Activated CD8-positive, alpha-beta memory T cell treated with anti-CD3 and anti-CD28 coated beads, Interleukin-2, amount 10 ng/mL, durations not matched to agents 7 days and 5 days (primary cell): Measurements from ENCODE around the gene ZNF846. TPM values are rescaled to one million over a fixed set of nuclear protein-coding genes. Genes with fewer than 3 reads are reported as not detected.

Experiments used
- ATAC-seq: fragments of 150-1000 bp; cut with Tn5 transposase; one replicate; pipeline ENCODE4 v1.10.0; 2021; ENCODE audit warnings: moderate library complexity
- CTCF ChIA-PET: fragments of 350-600 bp; sonication (Branson Sonifier 250); formaldehyde crosslinking; loops from one replicate; lab custom pipeline; 2021; ENCODE audit warnings: antibody characterized with exemption; lab: Charles Lee
- DNase-seq: peaks from one replicate; pipeline ENCODE4 v3.0.0-alpha.2; 2020
- H3K27ac Mint-ChIP-seq: one replicate; pipeline ENCODE4 v1.8.0; 2021; ENCODE audit warnings: mild to moderate bottlenecking, mixed read lengths
- H3K27me3 Mint-ChIP-seq: one replicate; pipeline ENCODE4 v1.8.0; 2021; ENCODE audit warnings: mixed read lengths
- H3K36me3 Mint-ChIP-seq: one replicate; pipeline ENCODE4 v1.8.0; 2021; ENCODE audit warnings: mild to moderate bottlenecking, mixed read lengths
- H3K4me1 Mint-ChIP-seq: one replicate; pipeline ENCODE4 v1.8.0; 2021; ENCODE audit warnings: mixed read lengths
- H3K4me3 Mint-ChIP-seq: one replicate; pipeline ENCODE4 v1.8.0; 2021; ENCODE audit warnings: mild to moderate bottlenecking, moderate library complexity, mixed read lengths
- H3K9me3 Mint-ChIP-seq: one replicate; pipeline ENCODE4 v1.8.0; 2022; ENCODE audit warnings: low read depth, mixed read lengths
- total RNA-seq, 2 experiments: library from RNA; stranded (reverse); gene quantifications; one replicate each; pipeline ENCODE4 v1.2.3, GENCODE V29; 2021

ZNF846 gene
- total RNA-seq: 1 to 10 TPM; 6.0 to 9.6 TPM

DNA sequence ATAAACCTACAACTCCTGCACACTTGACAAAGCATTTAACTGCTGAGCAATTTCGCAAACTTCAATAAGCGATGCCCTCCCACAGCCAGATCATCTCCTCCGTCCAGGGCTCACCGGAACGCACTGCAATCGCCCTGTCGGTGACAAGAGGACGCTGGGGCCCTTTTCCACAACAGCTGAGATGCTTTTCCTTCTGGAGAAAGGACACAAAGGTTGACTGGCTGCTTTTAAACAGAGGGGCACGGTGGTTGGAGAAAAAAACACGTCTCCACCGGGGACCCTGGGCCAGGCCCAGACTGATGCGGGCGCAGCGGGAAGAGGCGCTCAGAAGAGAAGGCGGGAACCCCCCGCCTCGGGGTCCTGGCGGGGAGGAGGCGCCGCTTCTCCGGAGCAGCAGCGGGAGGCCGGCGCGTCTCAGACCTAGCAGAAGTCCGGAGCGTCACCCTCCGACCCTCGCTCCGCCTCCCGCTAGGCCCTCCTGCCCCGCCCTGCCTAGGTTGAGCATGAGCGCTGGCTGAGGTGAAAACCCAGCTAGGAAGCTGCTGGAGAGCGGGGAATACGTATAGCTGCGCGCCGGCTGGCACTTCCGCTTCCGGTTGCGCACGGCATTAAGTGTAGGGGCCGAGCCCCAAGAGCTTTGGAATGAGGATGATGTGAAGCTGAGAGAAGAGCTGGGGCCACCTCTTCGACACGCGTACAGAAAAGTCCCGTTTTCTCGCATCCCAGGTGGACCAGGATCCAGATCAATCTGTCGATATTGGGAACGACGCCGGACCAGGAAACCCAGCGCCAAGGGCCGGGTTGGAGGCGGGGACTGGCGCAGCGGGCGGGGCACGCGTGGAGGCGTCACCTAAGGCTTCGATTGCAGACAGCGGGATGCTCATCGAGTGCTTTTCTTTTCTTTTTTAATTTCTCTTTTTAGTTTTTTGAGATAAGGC lies at the start of gene ZNF846:
Gene ZNF846, minus strand, starts transcription at position 564 of the 938 bp plus-strand sequence. CDS start 3,788 bp downstream, outside the sequence.
- CTCF ChIA-PET: interaction anchor here (0.6 to 2.1 kb wide), 10 partner anchors 15 to 563 kb away, joined by 3 to 9 read pairs (median 4); partner anchors contain the start of genes PIN1, ZNF121, ZNF266 and ZNF561
- H3K9me3 Mint-ChIP-seq: peaks cover 9% of the 10 kb centered on the region
- peaks cover 29% of the 10 kb centered on the region for H3K36me3 Mint-ChIP-seq
- peak; percentile 96 for ATAC-seq
- H3K4me3 Mint-ChIP-seq: peak within 1 kb of the TSS; percentile 91
- peaks cover 8% of the 10 kb centered on the region for H3K4me1 Mint-ChIP-seq
- DNase-seq: peak; percentile 96
- peak within 1 kb of the TSS; percentile 98 for H3K27ac Mint-ChIP-seq
- H3K27me3 Mint-ChIP-seq: no peaks in the 10 kb centered on the region

DNA sequence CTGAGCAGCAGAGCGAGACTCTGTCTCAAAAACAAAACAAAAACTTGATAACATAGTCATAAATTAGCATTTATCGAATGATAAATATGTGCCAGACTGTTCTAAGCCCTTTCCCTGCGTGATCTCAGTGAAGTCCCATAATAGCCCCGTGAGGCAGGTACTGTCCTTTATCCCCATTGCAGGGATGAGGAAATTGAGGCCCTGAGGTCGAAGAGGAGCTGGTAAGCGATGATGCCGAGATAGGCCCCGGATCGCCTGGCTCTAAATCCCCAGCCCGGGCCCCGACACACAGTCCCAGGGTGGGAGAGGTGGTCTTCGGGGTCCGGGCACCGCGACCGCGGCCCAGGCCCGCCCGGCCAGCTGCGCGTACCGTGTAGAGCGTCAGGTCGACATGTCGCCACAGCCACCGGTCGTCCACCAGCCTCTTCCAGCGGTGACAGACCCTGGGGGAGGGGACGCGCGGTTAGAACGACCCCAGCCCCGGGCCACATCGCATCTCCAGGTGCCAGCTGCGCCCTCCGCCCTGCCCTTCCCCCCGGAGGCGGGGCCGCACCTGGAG lies 49.7 kb upstream of the ZNF846 start:
- peaks cover 30% of the 10 kb centered on the region for H3K4me1 Mint-ChIP-seq
- H3K36me3 Mint-ChIP-seq: peaks cover 33% of the 10 kb centered on the region
- H3K9me3 Mint-ChIP-seq: peaks cover 9% of the 10 kb centered on the region
- ATAC-seq (no peak), DNase-seq (no peak)
- peak overlapping the region; percentile 92 for H3K27ac Mint-ChIP-seq
- CTCF ChIA-PET: interaction anchor here (0.6 to 2.0 kb wide), 7 partner anchors 8 to 613 kb away, joined by 3 to 9 read pairs (median 3); partner anchors contain the start of gene PIN1
- H3K27me3 Mint-ChIP-seq: no peaks in the 10 kb centered on the region
- H3K4me3 Mint-ChIP-seq: peak overlapping the region; percentile 86

DNA sequence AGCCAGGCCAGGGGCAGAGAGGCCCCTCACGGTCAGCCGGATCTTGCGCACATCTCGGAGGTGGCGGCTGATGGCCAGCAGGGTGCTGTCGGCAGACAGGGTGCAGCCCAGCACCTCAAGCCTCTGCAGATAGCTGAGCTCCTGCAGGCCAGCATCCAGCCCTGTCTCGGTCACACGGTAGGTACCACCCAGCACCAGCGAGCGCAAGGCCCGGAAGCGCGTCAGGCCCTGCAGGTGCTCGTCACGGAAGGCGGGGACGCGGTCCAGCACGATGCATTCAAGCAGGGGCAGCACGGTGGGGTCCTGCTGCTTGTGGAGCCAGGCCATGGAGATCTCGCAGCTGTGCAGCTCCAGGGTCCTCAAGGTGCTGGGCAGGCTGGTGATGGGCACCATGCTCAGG lies 42.6 kb upstream of the ZNF846 start:
- no peak for ATAC-seq
- Mint-ChIP-seq H3K27ac (no peak overlapping the region), H3K36me3 (peaks cover 42% of the 10 kb centered on the region)

DNA sequence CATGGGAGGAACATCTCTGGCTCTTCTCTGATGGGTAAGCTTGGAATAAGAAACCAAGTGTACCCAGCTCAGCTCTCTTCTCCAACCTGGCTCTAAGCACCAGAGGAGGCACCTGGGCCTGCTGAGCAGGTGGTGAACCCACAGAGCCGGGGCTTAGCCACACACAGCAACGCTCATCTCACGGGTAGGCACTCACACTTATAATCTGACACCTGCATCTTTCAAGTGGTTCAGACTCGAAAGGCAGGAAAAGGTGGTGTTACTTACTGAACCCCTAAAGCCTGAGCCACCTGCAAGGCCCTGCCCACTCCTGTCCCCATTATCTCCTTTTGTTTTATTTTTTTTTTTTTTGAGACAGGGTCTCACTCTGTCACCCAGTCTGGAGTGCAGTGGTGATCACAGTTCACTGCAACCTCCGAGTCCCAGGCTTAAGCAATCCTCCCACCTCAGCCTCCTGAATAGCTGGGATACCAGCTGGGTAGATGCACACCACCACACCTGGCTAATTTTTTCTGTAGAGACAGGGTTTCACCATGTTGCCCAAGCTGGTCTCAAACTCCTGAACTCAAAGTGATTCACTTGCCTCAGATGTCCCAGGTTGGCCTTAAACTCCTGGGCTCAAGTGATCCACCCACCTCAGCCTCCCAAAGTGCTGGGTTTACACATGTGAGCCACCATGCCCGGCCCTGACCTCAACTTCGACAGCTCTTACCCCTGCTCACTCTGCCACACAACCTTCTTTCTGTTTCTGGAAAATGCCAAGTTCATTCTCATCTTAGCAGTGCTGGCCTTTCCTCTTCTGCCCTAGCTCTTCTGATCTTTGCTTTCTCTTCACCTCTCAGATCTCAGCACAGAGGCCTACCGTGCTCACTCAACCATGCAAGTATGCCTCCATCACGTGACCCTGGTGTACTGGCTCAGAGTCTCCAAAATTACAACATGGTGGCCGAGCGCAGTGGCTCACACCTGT lies 40.6 kb upstream of the ZNF846 start:
- peaks cover 31% of the 10 kb centered on the region for H3K36me3 Mint-ChIP-seq
- CTCF ChIA-PET: no interaction called here
- peaks cover 6% of the 10 kb centered on the region for H3K4me1 Mint-ChIP-seq
- peak overlapping the region; percentile 18 for H3K27ac Mint-ChIP-seq
- peaks cover 2% of the 10 kb centered on the region for H3K9me3 Mint-ChIP-seq
- DNase-seq: no peak
- no peak for ATAC-seq
- H3K27me3 Mint-ChIP-seq: no peaks in the 10 kb centered on the region
- H3K4me3 Mint-ChIP-seq: no peak overlapping the region

More for the DNA sequence above, 42.6 kb upstream of the ZNF846 start:
- no peaks in the 10 kb centered on the region for H3K27me3 Mint-ChIP-seq
- H3K9me3 Mint-ChIP-seq: peaks cover 6% of the 10 kb centered on the region
- no peak overlapping the region for H3K4me3 Mint-ChIP-seq
- CTCF ChIA-PET: interaction anchor here (1.0 kb wide), 1 partner anchor 15 kb away, joined by 3 read pairs; no protein-coding TSS in a partner anchor
- no peak for DNase-seq
- peaks cover 6% of the 10 kb centered on the region for H3K4me1 Mint-ChIP-seq

DNA sequence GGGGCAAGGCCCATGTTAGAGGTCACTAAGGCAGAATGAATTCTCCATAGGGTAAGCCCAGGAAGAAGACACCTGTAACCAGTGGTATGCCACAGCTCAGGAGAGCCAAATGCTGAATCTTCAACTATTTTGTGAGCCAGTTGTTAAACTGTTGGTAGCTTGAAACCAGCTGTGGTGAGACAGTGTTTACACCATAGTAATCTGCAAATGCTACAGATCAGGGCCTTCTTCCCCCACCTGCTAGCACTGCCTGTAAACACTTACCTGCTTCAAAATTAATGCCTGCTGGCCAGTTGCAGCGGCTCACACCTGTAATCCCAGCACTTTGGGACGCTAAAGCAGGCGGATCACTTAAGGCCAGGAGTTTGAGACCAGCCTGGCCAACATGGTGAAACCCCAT lies 38.3 kb upstream of the ZNF846 start:
- CTCF ChIA-PET: interaction anchor here (1.2 kb wide), 1 partner anchor 220 kb away, joined by 3 read pairs; no protein-coding TSS in a partner anchor
- peaks cover 28% of the 10 kb centered on the region for H3K36me3 Mint-ChIP-seq
- DNase-seq: no peak
- no peak overlapping the region for H3K4me3 Mint-ChIP-seq
- no peak for ATAC-seq
- no peaks in the 10 kb centered on the region for H3K27me3 Mint-ChIP-seq
- H3K27ac Mint-ChIP-seq: no peak overlapping the region
- no peaks in the 10 kb centered on the region for H3K9me3 Mint-ChIP-seq
- H3K4me1 Mint-ChIP-seq: peaks cover 3% of the 10 kb centered on the region

DNA sequence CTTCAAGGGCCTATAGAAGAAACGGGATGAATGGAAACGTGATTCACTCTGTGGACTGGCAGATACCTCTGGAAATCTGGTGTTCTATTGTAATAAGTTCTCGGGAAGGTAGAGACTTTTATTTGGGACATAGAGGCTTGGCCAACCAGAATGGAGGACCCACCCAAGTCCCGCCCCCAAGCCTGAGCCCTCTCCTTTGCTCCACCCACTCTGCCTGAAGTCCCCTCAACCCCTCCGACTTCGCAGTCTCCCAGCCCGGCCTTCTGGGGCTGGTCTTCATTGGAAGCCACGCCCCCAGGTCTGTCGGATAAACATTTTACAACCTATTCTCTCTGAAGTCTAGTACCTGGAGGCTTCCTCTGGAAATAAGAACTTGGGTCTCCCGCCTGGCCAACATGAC lies 33.4 kb upstream of the ZNF846 start:
- CTCF ChIA-PET: no interaction called here
- no peaks in the 10 kb centered on the region for H3K27me3 Mint-ChIP-seq

DNA sequence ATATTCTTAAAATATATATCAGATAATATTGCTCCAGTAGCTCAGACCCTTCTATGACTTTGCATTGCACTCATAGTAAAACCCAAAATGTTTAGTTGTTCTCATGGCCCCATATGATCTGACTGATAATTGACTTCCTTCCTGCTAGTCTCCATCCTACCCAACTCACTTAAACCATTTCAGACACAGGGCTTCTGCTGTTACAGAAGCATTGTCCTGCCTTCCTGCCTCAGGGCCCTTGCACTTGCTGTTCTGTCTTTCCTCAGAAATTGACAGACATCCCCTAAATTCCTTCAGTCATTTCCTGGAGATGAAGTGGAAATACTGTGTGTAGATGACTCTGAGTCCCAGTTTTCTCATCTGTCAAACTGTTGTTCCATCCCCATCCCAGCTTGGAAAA lies 30.6 kb upstream of the ZNF846 start:
- H3K27me3 Mint-ChIP-seq: no peaks in the 10 kb centered on the region
- no peaks in the 10 kb centered on the region for H3K9me3 Mint-ChIP-seq
- H3K27ac Mint-ChIP-seq: peak overlapping the region; percentile 20
- no peak for DNase-seq
- H3K4me3 Mint-ChIP-seq: no peak overlapping the region
- peak; percentile 37 for ATAC-seq
- H3K36me3 Mint-ChIP-seq: peaks cover 9% of the 10 kb centered on the region
- CTCF ChIA-PET: interaction anchor here (0.6 to 3.4 kb wide), 7 partner anchors 9 to 957 kb away, joined by 3 to 11 read pairs (median 5); no protein-coding TSS in a partner anchor
- peaks cover 27% of the 10 kb centered on the region for H3K4me1 Mint-ChIP-seq

More for the DNA sequence above, 33.4 kb upstream of the ZNF846 start:
- ATAC-seq (no peak), DNase-seq (no peak)
- Mint-ChIP-seq H3K9me3 (no peaks in the 10 kb centered on the region), H3K4me1 (peaks cover 19% of the 10 kb centered on the region), H3K4me3 (no peak overlapping the region), H3K36me3 (peaks cover 15% of the 10 kb centered on the region), H3K27ac (no peak overlapping the region)

DNA sequence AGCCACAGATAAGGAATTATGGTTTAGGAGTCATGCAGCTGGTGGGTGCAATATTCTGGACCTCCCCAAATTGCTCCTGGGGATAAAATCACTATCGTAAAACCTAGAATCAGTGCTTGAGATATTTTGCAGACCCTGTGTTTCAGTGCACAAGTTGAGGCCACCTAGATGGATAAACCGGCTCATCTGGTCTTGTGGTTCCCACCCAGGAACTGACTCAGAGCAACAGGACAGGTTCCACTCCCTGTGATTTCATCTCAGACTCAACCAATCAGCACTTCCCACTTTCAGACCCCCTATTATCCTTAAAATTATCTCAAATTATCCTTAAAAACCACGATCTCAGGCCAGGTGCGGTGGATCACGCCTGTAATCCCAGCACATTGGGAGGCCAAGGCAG lies 29.3 kb upstream of the ZNF846 start:
- no peaks in the 10 kb centered on the region for H3K27me3 Mint-ChIP-seq
- H3K27ac Mint-ChIP-seq: no peak overlapping the region
- no peak overlapping the region for H3K4me3 Mint-ChIP-seq
- H3K36me3 Mint-ChIP-seq: peaks cover 5% of the 10 kb centered on the region
- no peaks in the 10 kb centered on the region for H3K9me3 Mint-ChIP-seq
- peaks cover 33% of the 10 kb centered on the region for H3K4me1 Mint-ChIP-seq
- ATAC-seq (no peak), DNase-seq (no peak)
- CTCF ChIA-PET: interaction anchor here (1.0 to 3.4 kb wide), 6 partner anchors 108 to 593 kb away, joined by 3 to 11 read pairs (median 4); no protein-coding TSS in a partner anchor

DNA sequence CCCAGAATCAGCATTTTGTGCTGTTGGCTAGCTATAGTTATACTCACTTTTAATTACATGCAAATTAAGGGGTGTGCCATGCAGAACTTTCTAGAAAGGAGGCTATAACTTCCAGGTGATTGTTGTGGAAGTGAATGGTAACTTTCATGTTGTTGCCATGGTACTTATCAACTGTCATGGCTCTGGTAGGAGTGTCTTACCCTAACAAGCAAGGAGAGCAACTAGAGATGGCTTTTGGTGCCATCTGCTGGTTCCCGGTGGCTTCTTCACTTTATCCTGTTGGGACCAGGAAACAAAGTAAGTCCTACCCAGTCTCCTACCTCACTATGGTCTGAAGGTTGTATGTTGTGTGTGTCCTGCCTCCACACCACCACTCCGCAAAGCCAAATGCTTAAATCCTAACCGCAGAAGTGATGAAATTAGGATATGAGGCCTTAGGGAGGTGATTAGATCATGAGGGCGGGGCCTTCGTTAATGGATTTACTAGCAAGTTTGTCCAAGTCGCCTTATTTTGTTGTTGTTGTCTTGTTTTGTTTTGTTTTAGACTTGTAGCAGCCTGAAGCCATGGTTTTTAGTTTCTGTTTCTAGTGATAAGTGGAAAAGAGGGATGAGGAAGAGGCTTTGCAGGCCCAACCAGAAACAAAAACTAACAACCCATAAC lies 27.7 kb upstream of the ZNF846 start:
- peak; percentile 94 for DNase-seq
- peak overlapping the region; percentile 71 for H3K27ac Mint-ChIP-seq
- no peaks in the 10 kb centered on the region for H3K36me3 Mint-ChIP-seq
- H3K9me3 Mint-ChIP-seq: no peaks in the 10 kb centered on the region
- no peak overlapping the region for H3K4me3 Mint-ChIP-seq
- peaks cover 37% of the 10 kb centered on the region for H3K4me1 Mint-ChIP-seq
- no peaks in the 10 kb centered on the region for H3K27me3 Mint-ChIP-seq
- ATAC-seq: peak; percentile 46
- CTCF ChIA-PET: interaction anchor here (0.7 to 3.4 kb wide), 12 partner anchors 14 to 570 kb away, joined by 3 to 14 read pairs (median 4); partner anchors contain the start of genes UBL5, ZNF121 and ZNF846

DNA sequence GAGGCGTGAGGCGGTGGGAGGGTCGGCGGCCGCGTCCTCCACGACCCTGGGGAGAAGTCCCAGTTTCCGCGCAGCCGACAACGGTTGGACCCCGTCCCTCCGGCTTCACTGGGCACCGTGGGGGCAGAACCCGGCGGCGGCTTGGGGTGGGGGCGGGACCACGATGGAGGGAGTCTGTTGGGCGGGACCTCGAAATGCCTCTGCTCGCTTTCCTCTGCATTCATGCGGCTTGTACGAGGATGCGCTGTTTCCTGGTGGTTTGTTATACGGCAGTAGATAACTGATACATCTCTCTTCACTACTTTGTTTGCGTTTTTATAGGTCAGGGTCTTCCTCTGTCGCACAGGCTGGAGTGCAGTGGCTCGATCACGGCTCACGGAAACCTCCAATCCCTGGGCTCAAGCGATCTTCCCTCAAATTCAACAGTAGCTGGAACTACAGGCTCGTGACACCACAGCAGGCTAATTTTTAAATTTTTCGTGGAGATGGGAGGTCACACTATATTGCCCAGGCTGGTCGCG lies 24.6 kb upstream of the ZNF846 start:
- CTCF ChIA-PET: interaction anchor here (0.8 to 1.6 kb wide), 4 partner anchors 10 to 588 kb away, joined by 3 to 6 read pairs (median 4); partner anchors contain the start of gene ZNF561
- Mint-ChIP-seq H3K4me1 (peaks cover 30% of the 10 kb centered on the region), H3K36me3 (no peaks in the 10 kb centered on the region), H3K27me3 (no peaks in the 10 kb centered on the region), H3K27ac (peak overlapping the region; percentile 88), H3K9me3 (no peaks in the 10 kb centered on the region), H3K4me3 (peak overlapping the region; percentile 90)
- DNase-seq (peak; percentile 78), ATAC-seq (peak; percentile 14)

DNA sequence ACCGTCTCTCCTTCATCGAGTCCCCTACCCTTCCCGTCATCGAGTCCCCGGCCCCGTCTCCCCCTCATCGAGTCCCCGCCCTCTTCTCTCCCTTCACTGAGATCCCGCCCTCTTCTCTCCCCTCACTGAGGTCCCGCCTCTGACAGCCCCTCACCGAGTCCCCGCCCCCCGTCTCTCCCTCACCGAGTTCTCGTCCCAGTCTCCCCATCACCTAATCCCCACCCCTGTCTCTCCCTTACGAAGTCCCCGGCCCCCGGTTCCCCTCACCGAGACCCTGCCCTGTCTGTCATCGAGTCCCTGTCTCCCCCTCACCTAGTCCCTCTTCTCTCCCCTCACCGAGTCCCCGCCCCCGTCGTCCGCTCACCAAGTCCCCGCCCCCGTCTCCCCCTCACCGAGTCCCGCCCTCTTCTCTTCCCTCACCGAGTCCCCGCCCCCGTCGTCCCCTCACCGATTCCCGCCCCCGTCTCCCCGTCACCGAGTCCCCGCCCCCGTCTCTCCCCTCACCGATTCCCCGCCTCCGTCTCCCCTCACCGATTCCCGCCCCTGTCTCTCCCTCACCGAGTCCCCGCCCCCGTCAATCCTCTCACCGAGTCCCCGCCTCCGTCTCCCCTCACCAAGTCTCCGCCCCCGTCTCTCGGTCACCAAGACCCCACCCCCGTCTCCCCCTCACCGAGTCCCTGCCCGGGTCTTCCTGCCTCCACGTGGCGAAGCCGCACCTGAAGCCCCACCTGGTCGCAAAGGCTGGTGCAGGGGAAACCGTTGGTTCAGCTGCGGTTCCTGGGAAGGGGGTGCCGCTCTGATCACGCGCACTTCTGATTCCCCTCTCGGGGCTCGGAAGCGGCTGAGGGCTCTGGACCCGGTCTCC lies 23.9 kb upstream of the ZNF846 start:
- ATAC-seq: peak; percentile 63
- DNase-seq: peak; percentile 95
- Mint-ChIP-seq H3K27me3 (no peaks in the 10 kb centered on the region), H3K4me3 (peak overlapping the region; percentile 90), H3K9me3 (no peaks in the 10 kb centered on the region), H3K36me3 (no peaks in the 10 kb centered on the region), H3K27ac (peak overlapping the region; percentile 88), H3K4me1 (peaks cover 24% of the 10 kb centered on the region)
- CTCF ChIA-PET: interaction anchor here (1.6 kb wide), 1 partner anchor 167 kb away, joined by 6 read pairs; no protein-coding TSS in a partner anchor
